Measurements from ENCODE around the gene MUC5AC.

Gene MUC5AC

DNA sequence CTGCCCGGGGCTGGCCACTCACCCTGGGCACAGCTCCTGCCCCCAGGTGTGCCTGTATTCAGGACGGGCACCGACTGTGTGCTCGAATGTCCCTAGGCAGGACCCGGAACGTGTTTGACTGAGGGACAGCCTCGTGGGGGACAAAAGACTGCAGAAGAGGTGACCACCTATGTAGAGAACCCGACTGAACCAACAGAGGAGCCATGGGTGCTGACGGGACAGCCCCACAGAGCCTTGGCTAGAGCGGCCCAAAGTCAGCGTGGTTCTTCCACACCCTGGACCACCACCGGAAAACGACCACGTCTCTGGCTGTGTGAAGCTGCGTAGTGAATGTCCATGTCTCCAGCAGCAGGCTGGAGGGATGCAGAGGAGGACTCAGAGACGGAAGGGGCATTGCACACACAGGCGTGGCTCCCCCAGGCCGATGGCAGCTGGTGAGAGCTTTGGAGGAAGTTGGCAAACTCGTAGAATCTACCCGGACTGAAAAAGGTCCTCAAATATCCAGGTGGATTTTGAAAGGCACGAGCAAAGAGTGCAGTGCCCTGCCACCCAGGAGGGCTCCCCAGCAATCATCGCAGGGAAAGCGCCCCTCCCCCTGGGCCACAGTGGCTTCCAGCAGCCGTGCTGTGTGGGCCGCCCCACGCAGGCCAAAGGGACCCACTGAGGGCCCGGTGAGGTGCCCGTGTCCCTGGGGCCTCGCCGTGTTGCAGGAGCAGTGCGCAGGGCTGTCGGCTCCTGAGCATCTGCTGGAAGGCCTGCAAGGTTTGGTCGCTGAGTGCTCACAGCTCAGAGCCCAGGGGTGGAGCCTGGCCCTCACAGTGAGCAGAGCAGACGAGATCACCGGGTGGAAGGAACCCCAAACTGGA lies 47.6 kb downstream of the MUC5AC start:
- no peak overlapping the region for H3K4me3 ChIP-seq (ENCODE audit: low read depth, low read length)
- no peak for TF ChIP-seq CTCF (IDR thresholded peaks at IDR 0.05; ENCODE audit: insufficient read depth, low read depth, low read length, missing control alignments)
- DNase-seq (ENCODE audit: low read depth), result no peak

DNA sequence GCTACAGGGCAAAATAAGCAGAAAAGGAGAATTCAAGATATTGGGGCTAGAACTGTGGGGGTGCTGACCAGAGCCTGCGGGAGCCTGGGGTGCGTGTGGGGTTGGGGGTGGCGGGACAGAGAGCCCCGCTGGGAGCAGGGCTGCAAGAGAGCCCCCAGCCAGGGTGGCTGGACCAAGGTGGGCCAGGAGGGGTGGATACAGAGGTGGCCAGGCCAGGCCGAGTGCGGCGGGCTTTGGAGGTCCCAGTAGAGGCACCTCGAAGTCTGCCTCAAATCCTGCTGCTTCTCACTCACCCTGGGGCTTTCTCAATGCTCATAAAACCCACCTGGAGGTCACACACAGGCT lies 48.2 kb downstream of the MUC5AC start:
- DNase-seq (ENCODE audit: low read depth), result no peak

DNA sequence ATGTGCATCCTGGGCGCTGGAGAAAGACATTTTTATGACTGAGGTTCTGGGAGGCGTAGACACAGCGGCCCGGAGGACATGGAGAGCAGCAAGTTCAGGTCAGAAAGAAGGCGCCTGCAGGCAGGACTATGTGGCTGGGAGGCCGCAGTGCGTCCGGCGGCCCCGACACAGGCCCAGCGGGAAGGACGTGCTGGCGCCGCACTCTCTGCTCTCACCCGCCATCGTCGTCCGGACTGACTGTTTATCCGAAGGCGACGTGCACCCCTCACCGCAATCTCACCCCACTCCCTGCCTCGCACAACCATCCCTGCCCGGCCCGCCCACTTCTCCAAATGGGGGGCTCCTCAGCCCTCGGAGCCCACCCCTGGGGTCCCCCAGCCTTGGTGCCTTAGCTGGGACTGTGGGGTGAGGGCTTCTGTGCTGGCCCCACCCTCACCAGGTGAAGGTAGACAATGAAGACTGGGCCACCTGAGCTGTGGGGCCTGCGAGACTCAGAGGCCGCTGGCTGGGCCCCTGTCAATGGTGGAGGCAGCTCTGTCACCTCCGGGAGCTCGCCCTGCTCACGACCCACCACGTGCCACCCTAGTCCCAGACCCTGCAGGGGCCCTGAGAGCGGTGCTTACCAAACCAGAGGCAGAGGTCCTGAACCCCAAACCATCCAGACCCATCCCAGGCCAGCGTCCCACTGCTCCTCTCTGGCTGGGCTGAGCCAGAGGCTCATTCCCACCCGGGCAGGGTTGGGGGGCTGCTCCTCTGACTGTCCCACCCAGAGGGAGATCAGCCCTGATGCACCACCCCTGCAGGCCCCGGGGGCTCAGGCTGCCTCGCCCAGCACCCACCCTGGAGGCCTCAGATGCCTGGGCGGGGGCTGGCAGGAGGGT lies 48.9 kb downstream of the MUC5AC start:
- DNase-seq (ENCODE audit: low read depth), result no peak
- no peak for TF ChIP-seq CTCF (IDR thresholded peaks at IDR 0.05; ENCODE audit: insufficient read depth, low read depth, low read length, missing control alignments)
- no peak overlapping the region for H3K4me3 ChIP-seq (ENCODE audit: low read depth, low read length)

More for the DNA sequence above, 48.2 kb downstream of the MUC5AC start:
- TF ChIP-seq CTCF (IDR thresholded peaks at IDR 0.05; ENCODE audit: insufficient read depth, low read depth, low read length, missing control alignments), result no peak
- no peak overlapping the region for H3K4me3 ChIP-seq (ENCODE audit: low read depth, low read length)

DNA sequence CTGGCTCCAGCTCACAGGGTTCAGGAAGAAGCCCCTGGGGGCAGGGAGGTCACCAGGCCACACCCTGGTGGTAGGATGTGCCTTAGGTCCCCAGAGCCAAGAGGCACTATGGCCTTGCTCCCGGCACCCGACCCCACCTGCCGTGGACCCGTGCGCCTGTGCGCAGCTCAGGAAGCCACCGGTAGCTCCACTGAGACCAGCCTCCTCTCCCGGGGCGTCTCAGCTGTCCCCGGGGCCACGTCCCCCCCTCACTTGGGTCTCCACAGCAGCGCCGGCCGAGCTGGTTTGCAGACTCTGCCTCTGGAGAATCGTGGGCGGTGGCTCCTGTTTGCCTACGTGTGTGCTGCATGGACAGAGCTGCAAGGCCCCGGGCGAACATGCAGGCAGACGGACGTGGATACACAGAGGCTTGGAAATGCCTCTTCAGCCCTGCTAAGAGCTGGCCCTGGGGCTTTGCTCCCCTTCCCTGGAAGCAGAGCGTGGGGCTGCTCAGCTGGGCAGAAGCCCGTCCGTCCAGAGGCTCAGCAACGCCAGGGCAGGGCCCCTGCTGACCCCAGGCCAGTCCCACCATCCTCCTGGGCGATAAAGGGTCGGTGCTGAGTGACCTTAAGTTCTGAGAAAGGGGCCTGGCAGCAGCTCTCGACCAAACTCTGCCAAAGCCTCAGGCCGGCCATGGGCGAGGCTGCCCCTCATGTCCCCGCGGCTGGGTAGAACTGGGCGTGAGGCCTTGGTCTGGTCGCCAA lies 49.8 kb downstream of the MUC5AC start:
- no peak for DNase-seq (ENCODE audit: low read depth)
- H3K4me3 ChIP-seq (ENCODE audit: low read depth, low read length), result no peak overlapping the region
- TF ChIP-seq CTCF (IDR thresholded peaks at IDR 0.05; ENCODE audit: insufficient read depth, low read depth, low read length, missing control alignments), result no peak

- DNase-seq (ENCODE audit: low read depth), result no peak
- no peak overlapping the region for H3K4me3 ChIP-seq (ENCODE audit: low read depth, low read length)
- TF ChIP-seq CTCF (IDR thresholded peaks at IDR 0.05; ENCODE audit: insufficient read depth, low read depth, low read length, missing control alignments), result no peak
Measured at GRCh38 chr11:1208144-1208393, 50.3 kb downstream of the MUC5AC start.

GRCh38 chr11:1208394-1209261 lies 50.9 kb downstream of the MUC5AC start:
- no peak overlapping the region for H3K4me3 ChIP-seq (ENCODE audit: low read depth, low read length)
- TF ChIP-seq CTCF (IDR thresholded peaks at IDR 0.05; ENCODE audit: insufficient read depth, low read depth, low read length, missing control alignments), result no peak
- DNase-seq (ENCODE audit: low read depth), result no peak

All from GM12865 (cell line).